Thyroid gland (tissue), 4 donors: ENCODE measurements around the gene EME1.

Source experiments
- POLR2A ChIP-seq, 2 donors: fragments of 450-650 bp; IDR thresholded peaks; one replicate each; pipeline ENCODE4 v1.6.1; 2017; ENCODE audit warnings: antibody characterized with exemption in 2 of 2, mild to moderate bottlenecking in 2 of 2, moderate library complexity in 1 of 2
- TF ChIP-seq, protein P1 (sequence below), 6 experiments: fragments of 200-600 bp in 3 of 6; fragments of 450-650 bp in 3 of 6; sonication (generic) in 3 of 6; IDR thresholded peaks; one replicate each; pipeline ENCODE4 v1.5.1; 2016 to 2019; ENCODE audit warnings: antibody characterized with exemption in 6 of 6, mild to moderate bottlenecking in 2 of 6, inconsistent platforms in 1 of 6, moderate library complexity in 1 of 6

GRCh38 chr17:50364715-50365114 is 8.3 kb upstream of the EME1 start:
- TF ChIP-seq, protein P1, sequence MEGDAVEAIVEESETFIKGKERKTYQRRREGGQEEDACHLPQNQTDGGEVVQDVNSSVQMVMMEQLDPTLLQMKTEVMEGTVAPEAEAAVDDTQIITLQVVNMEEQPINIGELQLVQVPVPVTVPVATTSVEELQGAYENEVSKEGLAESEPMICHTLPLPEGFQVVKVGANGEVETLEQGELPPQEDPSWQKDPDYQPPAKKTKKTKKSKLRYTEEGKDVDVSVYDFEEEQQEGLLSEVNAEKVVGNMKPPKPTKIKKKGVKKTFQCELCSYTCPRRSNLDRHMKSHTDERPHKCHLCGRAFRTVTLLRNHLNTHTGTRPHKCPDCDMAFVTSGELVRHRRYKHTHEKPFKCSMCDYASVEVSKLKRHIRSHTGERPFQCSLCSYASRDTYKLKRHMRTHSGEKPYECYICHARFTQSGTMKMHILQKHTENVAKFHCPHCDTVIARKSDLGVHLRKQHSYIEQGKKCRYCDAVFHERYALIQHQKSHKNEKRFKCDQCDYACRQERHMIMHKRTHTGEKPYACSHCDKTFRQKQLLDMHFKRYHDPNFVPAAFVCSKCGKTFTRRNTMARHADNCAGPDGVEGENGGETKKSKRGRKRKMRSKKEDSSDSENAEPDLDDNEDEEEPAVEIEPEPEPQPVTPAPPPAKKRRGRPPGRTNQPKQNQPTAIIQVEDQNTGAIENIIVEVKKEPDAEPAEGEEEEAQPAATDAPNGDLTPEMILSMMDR (IDR thresholded peaks at IDR 0.05), result no peak
- no peak for TF ChIP-seq POLR2A (IDR thresholded peaks at IDR 0.05)
